ENCODE measurements around the gene DLST.

DLST gene

GRCh38 chr14:74940956-74941565 lies 59.3 kb downstream of the DLST start:
- no peak for DNase-seq (ENCODE audit: low spot score)

- peak; percentile 26 for DNase-seq (ENCODE audit: low spot score)
Observed at GRCh38 chr14:74941676-74942097, 60.0 kb downstream of the DLST start.

- peak; percentile 33 for DNase-seq (ENCODE audit: low spot score)
Observed at GRCh38 chr14:74942181-74942580, 60.5 kb downstream of the DLST start.

GRCh38 chr14:74942608-74943007 lies 60.9 kb downstream of the DLST start:
- peak; percentile 20 for DNase-seq (ENCODE audit: low spot score)

GRCh38 chr14:74945261-74945851 lies 63.6 kb downstream of the DLST start:
- peak; percentile 20 for DNase-seq (ENCODE audit: low spot score)

- peak; percentile 73 for DNase-seq (ENCODE audit: low spot score)
Observed at GRCh38 chr14:74945852-74946658, 64.3 kb downstream of the DLST start.

GRCh38 chr14:74946659-74947281 lies 65.1 kb downstream of the DLST start:
- no peak for DNase-seq (ENCODE audit: low spot score)

GRCh38 chr14:74947353-74948227 lies 65.9 kb downstream of the DLST start:
- no peak for DNase-seq (ENCODE audit: low spot score)

GRCh38 chr14:74948228-74949175 lies 66.8 kb downstream of the DLST start:
- no peak for DNase-seq (ENCODE audit: low spot score)

GRCh38 chr14:74949191-74949601 lies 67.5 kb downstream of the DLST start:
- no peak for DNase-seq (ENCODE audit: low spot score)

GRCh38 chr14:74949859-74950573 lies 68.3 kb downstream of the DLST start:
- DNase-seq (ENCODE audit: low spot score), result no peak

GRCh38 chr14:74950795-74951442 lies 69.2 kb downstream of the DLST start:
- no peak for DNase-seq (ENCODE audit: low spot score)

GRCh38 chr14:74951443-74952179 lies 69.9 kb downstream of the DLST start:
- no peak for DNase-seq (ENCODE audit: low spot score)

GRCh38 chr14:74952180-74952665 lies 70.5 kb downstream of the DLST start:
- DNase-seq (ENCODE audit: low spot score), result no peak

GRCh38 chr14:74952697-74953484 lies 71.2 kb downstream of the DLST start:
- DNase-seq (ENCODE audit: low spot score), result no peak
